ENCODE measurements around the gene CD164.
"Not testable (repeated sequence)": the region's sequence is repeated elsewhere in the genome, so short reads cannot be mapped to it uniquely, and the experiment has no call there.

GRCh38 chr6:109333870-109334269 lies 48.4 kb downstream of the CD164 start:
- not testable (repeated sequence) for TF ChIP-seq CTCF (IDR thresholded peaks at IDR 0.05; ENCODE audit: low read length); EZH2 (optimal IDR thresholded peaks at IDR 0.05; ENCODE audit: low read depth, low read length); EZH2phosphoT487 (IDR thresholded peaks at IDR 0.05; ENCODE audit: low read length)
